Ovary (tissue), 9 donors: ENCODE results near the gene FBXO30. TPM values are rescaled to one million over a fixed set of nuclear protein-coding genes. Genes with fewer than 3 reads are reported as not detected.

Experiments
- DNase-seq, 5 donors: peaks; one replicate each; pipeline ENCODE4 v3.0.0-alpha.2; 2019 to 2020
- H3K27ac ChIP-seq, 2 donors: fragments of 200-600 bp; one replicate each; pipeline versions ENCODE4 v1.5.1 to v1.8.0; 2019 to 2022
- H3K27me3 ChIP-seq: fragments of 200-600 bp; one replicate; pipeline ENCODE4 v1.8.0; 2022
- H3K36me3 ChIP-seq: fragments of 200-600 bp; sonication (generic); one replicate; pipeline ENCODE4 v1.5.1; 2019
- H3K4me1 ChIP-seq: one replicate; pipeline ENCODE4 v1.8.1; 2013; ENCODE audit warnings: mild to moderate bottlenecking, moderate library complexity; ENCODE audit not compliant: insufficient read depth
- H3K4me3 ChIP-seq: fragments of 200-600 bp; sonication (generic); one replicate; pipeline ENCODE4 v1.5.1; 2017
- H3K9me3 ChIP-seq, 2 donors: fragments of 200-600 bp in 1 of 2; sonication (generic) in 1 of 2; one replicate each; pipeline versions ENCODE4 v1.5.1 to v1.8.1; 2013 to 2019; ENCODE audit warnings: mild to moderate bottlenecking in 1 of 2, moderate library complexity in 1 of 2
- CTCF ChIP-seq, 3 donors: fragments of 450-650 bp in 2 of 3; fragments of 200-600 bp in 1 of 3; IDR thresholded peaks; one replicate each; pipeline versions ENCODE4 v1.5.1 to v1.8.0; 2016 to 2022; ENCODE audit warnings: antibody characterized with exemption in 3 of 3, mild to moderate bottlenecking in 1 of 3
- EP300 ChIP-seq: sonication (generic); formaldehyde crosslinking; IDR thresholded peaks from one replicate; pipeline ENCODE4 v1.6.1; 2017; ENCODE audit warnings: antibody characterized with exemption
- POLR2A ChIP-seq: fragments of 450-650 bp; IDR thresholded peaks from one replicate; pipeline ENCODE4 v1.6.1; 2017; ENCODE audit warnings: antibody characterized with exemption, mild to moderate bottlenecking, moderate library complexity
- WGBS, 3 donors: extraction: QIAGEN DNeasy Blood & Tissue Kit in 1 of 3; methylation state at CpG; one replicate each; pipeline versions ENCODE4 v1.1.5 to v1.1.7; 2013 to 2017; 5-methylcytosine and 5-hydroxymethylcytosine counted together
- intact Hi-C, 4 donors: fragments of 100-400 bp; cut with DNase I; formaldehyde crosslinking; loops; one replicate each; pipeline versions ENCODE4 v1.11.0 to v1.15.1; 2022 to 2023
- polyA plus RNA-seq, 2 donors: library from polyadenylated mRNA; stranded (reverse); fragments of 200-250 nt in 1 of 2; fragments of 350-450 nt in 1 of 2; fragmentation: Illumina TruSeq in 1 of 2; extraction: RNeasy Lipid Tissue Mini Kit (QIAGEN cat#74804) in 1 of 2; gene quantifications; one replicate each; pipeline ENCODE4 v1.2.3, GENCODE V29; 2013 to 2014
- total RNA-seq, 7 donors: library from RNA; depleted of rRNA in 2 of 7; stranded (reverse); fragments of >200 nt in 2 of 7; fragmentation: NEBNext Ultra II Directional in 3 of 7; extraction: Animal tissue kit (Norgen Biotek cat#: 25700) in 3 of 7; gene quantifications; one replicate each; pipeline versions ENCODE4 v1.1.0 to v1.2.4, GENCODE V29; 2016 to 2023
- donor health status: DM: no; HTN: no; CAD: no; lungs with moderate emphysema.
- donor health status: DM: no; HTN: no; CAD: no.
- donor health status: Bipolar disorder and iron deficiency.
- donor health status: DM: yes; HTN: yes; CAD: no.
- donor health status: DM: no; HTN: no; CAD: no.
- donor health status: DM: yes; HTN: yes; CAD: no.

FBXO30 gene
- total and polyA plus RNA-seq, 9 donors = 5.6 to 13.5 (median 9.6) TPM

GRCh38 chr6:145756170-145756662, 58.4 kb downstream of the FBXO30 start:
- no peak for TF ChIP-seq CTCF (IDR thresholded peaks at IDR 0.05)
- TF ChIP-seq POLR2A = no peak
- TF ChIP-seq EP300 = no peak
- peak in 2 of 5 donors; percentile 22 to 29 for DNase-seq
- Histone ChIP-seq H3K9me3 (no peaks in the 10 kb centered on the region), H3K27me3 (no peaks in the 10 kb centered on the region), H3K4me3 (no peak overlapping the region), H3K27ac (no peak overlapping the region), H3K36me3 (no peaks in the 10 kb centered on the region), H3K4me1 (no peaks in the 10 kb centered on the region)
- WGBS, 3 donors = 48 to 57% (median 56%) methylated on average over 1 of the region's 1 CpG
- intact Hi-C loops = no loop called here

GRCh38 chr6:145755682-145756081, 58.9 kb downstream of the FBXO30 start:
- DNase-seq = no peak
- no peak overlapping the region for H3K4me3 ChIP-seq
- no peaks in the 10 kb centered on the region for H3K4me1 ChIP-seq
- no peaks in the 10 kb centered on the region for H3K27me3 ChIP-seq
- H3K9me3 ChIP-seq = no peaks in the 10 kb centered on the region
- TF ChIP-seq POLR2A (no peak), CTCF (IDR thresholded peaks at IDR 0.05) (no peak), EP300 (no peak)
- no peaks in the 10 kb centered on the region for H3K36me3 ChIP-seq
- H3K27ac ChIP-seq = no peak overlapping the region
- intact Hi-C loops = no loop called here

GRCh38 chr6:145752638-145753037, 62.0 kb downstream of the FBXO30 start:
- peaks cover 1% of the 10 kb centered on the region for H3K4me1 ChIP-seq
- TF ChIP-seq POLR2A (no peak), CTCF (IDR thresholded peaks at IDR 0.05) (no peak), EP300 (no peak)
- H3K9me3 ChIP-seq = no peaks in the 10 kb centered on the region
- no peak overlapping the region for H3K4me3 ChIP-seq
- no peaks in the 10 kb centered on the region for H3K36me3 ChIP-seq
- intact Hi-C loops = no loop called here
- WGBS, 3 donors = 70 to 84% (median 79%) methylated on average over 2 of the region's 2 CpGs
- H3K27ac ChIP-seq = no peak overlapping the region
- H3K27me3 ChIP-seq = no peaks in the 10 kb centered on the region
- DNase-seq = no peak

- Histone ChIP-seq H3K27me3 (no peaks in the 10 kb centered on the region), H3K27ac (no peak overlapping the region), H3K36me3 (no peaks in the 10 kb centered on the region), H3K4me3 (no peak overlapping the region), H3K9me3 (no peaks in the 10 kb centered on the region), H3K4me1 (peaks cover 1% of the 10 kb centered on the region)
- DNase-seq = no peak
- 41 to 57% (median 50%) methylated on average over 1 of the region's 1 CpG for WGBS, 3 donors
- intact Hi-C loops = no loop called here
- TF ChIP-seq CTCF (IDR thresholded peaks at IDR 0.05) = no peak
- TF ChIP-seq EP300 = no peak
Measured at GRCh38 chr6:145749632-145750031, 65.0 kb downstream of the FBXO30 start.

GRCh38 chr6:145745861-145746260, 68.7 kb downstream of the FBXO30 start:
- Histone ChIP-seq H3K27me3 (no peaks in the 10 kb centered on the region), H3K4me1 (peaks cover 1% of the 10 kb centered on the region), H3K27ac (no peak overlapping the region), H3K9me3 (no peaks in the 10 kb centered on the region), H3K4me3 (no peak overlapping the region), H3K36me3 (no peaks in the 10 kb centered on the region)
- intact Hi-C loops = no loop called here
- TF ChIP-seq CTCF (IDR thresholded peaks at IDR 0.05) = no peak
- no peak for TF ChIP-seq EP300
- no peak for TF ChIP-seq POLR2A
- DNase-seq = no peak
- WGBS, 3 donors = 81 to 100% (median 98%) methylated on average over 1 of the region's 1 CpG
